ENCODE measurements around the gene MAPK4. TPM values are rescaled to one million over a fixed set of nuclear protein-coding genes. Genes with fewer than 3 reads are reported as not detected.

MAPK4 gene
- total RNA-seq, 1 donor from 2014 or later: 2.2 TPM

- Histone ChIP-seq H3K9me3 (no peaks in the 10 kb centered on the region), H3K36me3 (no peaks in the 10 kb centered on the region), H3K4me3 (no peak overlapping the region), H3K27ac (no peak overlapping the region), H3K27me3 (no peaks in the 10 kb centered on the region), H3K4me1 (no peaks in the 10 kb centered on the region)
- intact Hi-C loops (cut with DNase I): no loop called here
- TF ChIP-seq POLR2A (IDR thresholded peaks at IDR 0.05): no peak
- TF ChIP-seq CTCF (IDR thresholded peaks at IDR 0.05): no peak
- no peak for TF ChIP-seq POLR2AphosphoS5 (IDR thresholded peaks at IDR 0.05; ENCODE audit: insufficient read depth in 1 of 2, low read depth in 1 of 2)
- DNase-seq (ENCODE audit: extremely low spot score in 2 of 2): no peak
Observed at GRCh38 chr18:50679056-50679455, 119.2 kb downstream of the MAPK4 start.

GRCh38 chr18:50679656-50680055 lies 119.8 kb downstream of the MAPK4 start:
- no peaks in the 10 kb centered on the region for H3K36me3 ChIP-seq
- no peaks in the 10 kb centered on the region for H3K27me3 ChIP-seq
- H3K4me1 ChIP-seq: no peaks in the 10 kb centered on the region
- TF ChIP-seq POLR2AphosphoS5 (IDR thresholded peaks at IDR 0.05; ENCODE audit: insufficient read depth in 1 of 2, low read depth in 1 of 2) (no peak), POLR2A (IDR thresholded peaks at IDR 0.05) (no peak), CTCF (IDR thresholded peaks at IDR 0.05) (no peak)
- H3K4me3 ChIP-seq: no peak overlapping the region
- H3K27ac ChIP-seq: no peak overlapping the region
- H3K9me3 ChIP-seq: no peaks in the 10 kb centered on the region
- intact Hi-C loops (cut with DNase I): no loop called here
- DNase-seq (ENCODE audit: extremely low spot score in 2 of 2): no peak

GRCh38 chr18:50680966-50681365 lies 121.1 kb downstream of the MAPK4 start:
- intact Hi-C loops (cut with DNase I): no loop called here
- Histone ChIP-seq H3K27me3 (no peaks in the 10 kb centered on the region), H3K9me3 (no peaks in the 10 kb centered on the region), H3K36me3 (no peaks in the 10 kb centered on the region), H3K4me3 (no peak overlapping the region), H3K27ac (no peak overlapping the region), H3K4me1 (no peaks in the 10 kb centered on the region)
- no peak for DNase-seq (ENCODE audit: extremely low spot score in 2 of 2)
- no peak for TF ChIP-seq POLR2A (IDR thresholded peaks at IDR 0.05)
- no peak for TF ChIP-seq CTCF (IDR thresholded peaks at IDR 0.05)
- TF ChIP-seq POLR2AphosphoS5 (IDR thresholded peaks at IDR 0.05; ENCODE audit: insufficient read depth in 1 of 2, low read depth in 1 of 2): no peak

GRCh38 chr18:50682852-50683251 lies 123.0 kb downstream of the MAPK4 start:
- TF ChIP-seq POLR2AphosphoS5 (IDR thresholded peaks at IDR 0.05; ENCODE audit: insufficient read depth in 1 of 2, low read depth in 1 of 2) (no peak), POLR2A (IDR thresholded peaks at IDR 0.05) (no peak), CTCF (IDR thresholded peaks at IDR 0.05) (no peak)
- Histone ChIP-seq H3K36me3 (no peaks in the 10 kb centered on the region), H3K4me3 (no peak overlapping the region), H3K27ac (no peak overlapping the region), H3K27me3 (no peaks in the 10 kb centered on the region), H3K9me3 (no peaks in the 10 kb centered on the region), H3K4me1 (no peaks in the 10 kb centered on the region)
- DNase-seq (ENCODE audit: extremely low spot score in 2 of 2): no peak
- intact Hi-C loops (cut with DNase I): no loop called here

GRCh38 chr18:50686409-50686808 lies 126.5 kb downstream of the MAPK4 start:
- Histone ChIP-seq H3K9me3 (no peaks in the 10 kb centered on the region), H3K4me3 (no peak overlapping the region), H3K27me3 (no peaks in the 10 kb centered on the region), H3K4me1 (no peaks in the 10 kb centered on the region), H3K36me3 (no peaks in the 10 kb centered on the region), H3K27ac (no peak overlapping the region)
- DNase-seq (ENCODE audit: extremely low spot score in 2 of 2): no peak
- intact Hi-C loops (cut with DNase I): no loop called here
- TF ChIP-seq POLR2A (IDR thresholded peaks at IDR 0.05) (no peak), CTCF (IDR thresholded peaks at IDR 0.05) (no peak), POLR2AphosphoS5 (IDR thresholded peaks at IDR 0.05; ENCODE audit: insufficient read depth in 1 of 2, low read depth in 1 of 2) (no peak)
